GM19023 (cell line): ENCODE results near the gene CD63.

Experiments
- ATAC-seq: cut with Tn5 transposase; IDR thresholded peaks from one replicate; pipeline ENCODE4 v1.9.1; 2021; ENCODE audit warnings: mild to moderate bottlenecking, moderate library complexity; ENCODE audit not compliant: unreplicated experiment

Gene CD63

GRCh38 chr12:55707219-55707671, 21.6 kb downstream of the CD63 start:
- no peak for ATAC-seq

GRCh38 chr12:55706568-55707218, 22.1 kb downstream of the CD63 start:
- ATAC-seq = no peak

- ATAC-seq = no peak
Measured at GRCh38 chr12:55705782-55706402, 22.9 kb downstream of the CD63 start.

- ATAC-seq = no peak
Measured at GRCh38 chr12:55704824-55705718, 23.7 kb downstream of the CD63 start.

- no peak for ATAC-seq
Measured at GRCh38 chr12:55703901-55704761, 24.7 kb downstream of the CD63 start.

- no peak for ATAC-seq
Measured at GRCh38 chr12:55703288-55703687, 25.5 kb downstream of the CD63 start.

- ATAC-seq = no peak
Measured at GRCh38 chr12:55702861-55703260, 25.9 kb downstream of the CD63 start.

GRCh38 chr12:55700255-55701018, 28.4 kb downstream of the CD63 start:
- no peak for ATAC-seq

GRCh38 chr12:55699471-55700055, 29.2 kb downstream of the CD63 start:
- ATAC-seq = no peak

GRCh38 chr12:55698965-55699364, 29.8 kb downstream of the CD63 start:
- no peak for ATAC-seq

GRCh38 chr12:55698241-55698955, 30.4 kb downstream of the CD63 start:
- ATAC-seq = no peak

GRCh38 chr12:55697686-55698085, 31.1 kb downstream of the CD63 start:
- ATAC-seq = no peak

GRCh38 chr12:55696796-55697462, 31.9 kb downstream of the CD63 start:
- ATAC-seq = no peak

GRCh38 chr12:55696141-55696540, 32.7 kb downstream of the CD63 start:
- ATAC-seq = no peak

- no peak for ATAC-seq
Measured at GRCh38 chr12:55695349-55695748, 33.5 kb downstream of the CD63 start.

- no peak for ATAC-seq
Measured at GRCh38 chr12:55694651-55695050, 34.2 kb downstream of the CD63 start.

- no peak for ATAC-seq
Measured at GRCh38 chr12:55694188-55694515, 34.7 kb downstream of the CD63 start.

- ATAC-seq = no peak
Measured at GRCh38 chr12:55693323-55694187, 35.3 kb downstream of the CD63 start.
